Activated CD4-positive, alpha-beta T cell treated with anti-CD3 and anti-CD28 coated beads for 36 hours (primary cell): Measurements from ENCODE around the gene SPARC. TPM values are rescaled to one million over a fixed set of nuclear protein-coding genes. Genes with fewer than 3 reads are reported as not detected.

ENCODE experiments used
- ATAC-seq: fragments of 200-7000 bp; cut with Tn5 transposase; one replicate; pipeline ENCODE4 v1.10.0; 2021; ENCODE audit warnings: mild to moderate bottlenecking, moderate library complexity
- CTCF ChIA-PET: fragments of 350-600 bp; sonication (Branson Sonifier 250); formaldehyde crosslinking; loops from one replicate; lab custom pipeline; 2021; ENCODE audit warnings: antibody characterized with exemption; lab: Charles Lee
- POLR2A ChIA-PET: fragments of 350-600 bp; sonication (Branson Sonifier 250); formaldehyde crosslinking; loops from one replicate; lab custom pipeline; 2021; ENCODE audit warnings: antibody characterized with exemption, inconsistent platforms; lab: Charles Lee
- DNase-seq: peaks from one replicate; pipeline ENCODE4 v3.0.0-alpha.2; 2020
- H3K27ac Mint-ChIP-seq: one replicate; pipeline ENCODE4 v1.8.0; 2021; ENCODE audit warnings: mixed read lengths
- H3K27me3 Mint-ChIP-seq: one replicate; pipeline ENCODE4 v1.8.0; 2021; ENCODE audit warnings: mixed read lengths
- H3K36me3 Mint-ChIP-seq: one replicate; pipeline ENCODE4 v1.8.0; 2021; ENCODE audit warnings: low read depth, mixed read lengths
- H3K4me1 Mint-ChIP-seq: one replicate; pipeline ENCODE4 v1.8.0; 2021; ENCODE audit warnings: mixed read lengths
- H3K4me3 Mint-ChIP-seq: one replicate; pipeline ENCODE4 v1.8.0; 2021; ENCODE audit warnings: mild to moderate bottlenecking, moderate library complexity, mixed read lengths
- H3K9me3 Mint-ChIP-seq: one replicate; pipeline ENCODE4 v1.8.0; 2021; ENCODE audit warnings: low read depth, mixed read lengths
- intact Hi-C, 2 experiments: fragments of 100-400 bp; cut with DNase I in 1 of 2; cut with micrococcal nuclease in 1 of 2; formaldehyde crosslinking; loops; one replicate each; pipeline versions ENCODE4 v1.14.2 to v1.15.1; 2022 to 2024; cut with DNase I, micrococcal nuclease
- total RNA-seq, 2 experiments: library from RNA; stranded (reverse); gene quantifications; one replicate each; pipeline ENCODE4 v1.2.3, GENCODE V29; 2021

SPARC gene
- total RNA-seq, 2 experiments from 2014 or later = 0.30 to 0.67 TPM

- no peak overlapping the region for H3K4me3 Mint-ChIP-seq
- no peak for ATAC-seq
Measured at GRCh38 chr5:151677776-151678545, 8.8 kb downstream of the SPARC start.

GRCh38 chr5:151676719-151677118 lies 10.0 kb downstream of the SPARC start:
- CTCF ChIA-PET = no interaction called here
- intact Hi-C loops = no loop called here
- POLR2A ChIA-PET = interaction anchor here (0.6 kb wide), 1 partner anchor 859 kb away, joined by 3 read pairs; no protein-coding TSS in a partner anchor

More at GRCh38 chr5:151677776-151678545, 8.8 kb downstream of the SPARC start:
- DNase-seq = no peak
- H3K27ac Mint-ChIP-seq = no peak overlapping the region
- H3K9me3 Mint-ChIP-seq = no peaks in the 10 kb centered on the region
- intact Hi-C loops = no loop called here
- ChIA-PET POLR2A (no interaction called here), CTCF (interaction anchor here (1.0 kb wide), 1 partner anchor 70 kb away, joined by 4 read pairs; no protein-coding TSS in a partner anchor)
- no peaks in the 10 kb centered on the region for H3K36me3 Mint-ChIP-seq
- H3K27me3 Mint-ChIP-seq = peaks cover 8% of the 10 kb centered on the region
- peaks cover 2% of the 10 kb centered on the region for H3K4me1 Mint-ChIP-seq

GRCh38 chr5:151676314-151676712 lies 10.4 kb downstream of the SPARC start:
- Mint-ChIP-seq H3K27me3 (peaks cover 5% of the 10 kb centered on the region), H3K4me3 (no peak overlapping the region), H3K9me3 (no peaks in the 10 kb centered on the region), H3K4me1 (peaks cover 2% of the 10 kb centered on the region), H3K27ac (no peak overlapping the region), H3K36me3 (no peaks in the 10 kb centered on the region)
- ATAC-seq = no peak
- POLR2A ChIA-PET = interaction anchor here (0.6 kb wide), 1 partner anchor 860 kb away, joined by 3 read pairs; no protein-coding TSS in a partner anchor
- intact Hi-C loops = no loop called here
- DNase-seq = no peak
- CTCF ChIA-PET = interaction anchor here (0.6 kb wide), 1 partner anchor 12 kb away, joined by 3 read pairs; no protein-coding TSS in a partner anchor

More at GRCh38 chr5:151676719-151677118, 10.0 kb downstream of the SPARC start:
- H3K36me3 Mint-ChIP-seq = no peaks in the 10 kb centered on the region
- H3K4me3 Mint-ChIP-seq = no peak overlapping the region
- peaks cover 5% of the 10 kb centered on the region for H3K27me3 Mint-ChIP-seq
- no peak overlapping the region for H3K27ac Mint-ChIP-seq
- H3K9me3 Mint-ChIP-seq = no peaks in the 10 kb centered on the region
- DNase-seq (no peak), ATAC-seq (no peak)
- H3K4me1 Mint-ChIP-seq = peaks cover 2% of the 10 kb centered on the region

GRCh38 chr5:151675611-151676313 lies 11.0 kb downstream of the SPARC start:
- Mint-ChIP-seq H3K27ac (no peak overlapping the region), H3K27me3 (peaks cover 5% of the 10 kb centered on the region), H3K36me3 (no peaks in the 10 kb centered on the region), H3K9me3 (no peaks in the 10 kb centered on the region), H3K4me3 (no peak overlapping the region), H3K4me1 (peaks cover 2% of the 10 kb centered on the region)
- intact Hi-C loops = no loop called here
- peak; percentile 49 for ATAC-seq
- DNase-seq = no peak
- ChIA-PET CTCF (interaction anchor here (0.6 to 1.7 kb wide), 3 partner anchors 12 to 65 kb away, joined by 3 to 4 read pairs (median 3); no protein-coding TSS in a partner anchor), POLR2A (no interaction called here)

- ChIA-PET CTCF (interaction anchor here (0.8 to 1.7 kb wide), 7 partner anchors 11 to 675 kb away, joined by 3 to 4 read pairs (median 3); no protein-coding TSS in a partner anchor), POLR2A (no interaction called here)
- H3K36me3 Mint-ChIP-seq = no peaks in the 10 kb centered on the region
- intact Hi-C loops = no loop called here
- H3K4me3 Mint-ChIP-seq = no peak overlapping the region
- H3K4me1 Mint-ChIP-seq = peaks cover 2% of the 10 kb centered on the region
- DNase-seq (no peak), ATAC-seq (no peak)
- no peaks in the 10 kb centered on the region for H3K9me3 Mint-ChIP-seq
- no peak overlapping the region for H3K27ac Mint-ChIP-seq
- peaks cover 5% of the 10 kb centered on the region for H3K27me3 Mint-ChIP-seq
Measured at GRCh38 chr5:151674626-151675610, 11.8 kb downstream of the SPARC start.

GRCh38 chr5:151673421-151673820 lies 13.3 kb downstream of the SPARC start:
- POLR2A ChIA-PET = no interaction called here

GRCh38 chr5:151672516-151672915 lies 14.2 kb downstream of the SPARC start:
- Mint-ChIP-seq H3K4me3 (no peak overlapping the region), H3K9me3 (no peaks in the 10 kb centered on the region), H3K4me1 (peaks cover 2% of the 10 kb centered on the region), H3K27ac (no peak overlapping the region), H3K36me3 (no peaks in the 10 kb centered on the region), H3K27me3 (peaks cover 5% of the 10 kb centered on the region)
- ChIA-PET CTCF (interaction anchor here (0.6 to 3.2 kb wide), 6 partner anchors 12 to 105 kb away, joined by 3 to 19 read pairs (median 4); no protein-coding TSS in a partner anchor), POLR2A (no interaction called here)
- intact Hi-C loops = no loop called here
- DNase-seq (no peak), ATAC-seq (no peak)

More at GRCh38 chr5:151673421-151673820, 13.3 kb downstream of the SPARC start:
- no peaks in the 10 kb centered on the region for H3K9me3 Mint-ChIP-seq
- no peaks in the 10 kb centered on the region for H3K36me3 Mint-ChIP-seq
- no peak for ATAC-seq
- H3K4me3 Mint-ChIP-seq = no peak overlapping the region
- H3K27ac Mint-ChIP-seq = no peak overlapping the region
- H3K4me1 Mint-ChIP-seq = peaks cover 2% of the 10 kb centered on the region
- peaks cover 5% of the 10 kb centered on the region for H3K27me3 Mint-ChIP-seq
- no peak for DNase-seq
- CTCF ChIA-PET = interaction anchor here (1.5 to 3.2 kb wide), 3 partner anchors 12 to 106 kb away, joined by 3 to 11 read pairs (median 4); no protein-coding TSS in a partner anchor
- intact Hi-C loops = no loop called here

- CTCF ChIA-PET = interaction anchor here (1.4 to 3.2 kb wide), 5 partner anchors 11 to 68 kb away, joined by 3 to 19 read pairs (median 4); no protein-coding TSS in a partner anchor
- POLR2A ChIA-PET = no interaction called here
- no peaks in the 10 kb centered on the region for H3K27me3 Mint-ChIP-seq
- H3K36me3 Mint-ChIP-seq = no peaks in the 10 kb centered on the region
- no peaks in the 10 kb centered on the region for H3K9me3 Mint-ChIP-seq
- no peak overlapping the region for H3K4me3 Mint-ChIP-seq
- ATAC-seq (no peak), DNase-seq (no peak)
- intact Hi-C loops = no loop called here
- peaks cover 2% of the 10 kb centered on the region for H3K4me1 Mint-ChIP-seq
- H3K27ac Mint-ChIP-seq = no peak overlapping the region
Measured at GRCh38 chr5:151671950-151672349, 14.8 kb downstream of the SPARC start.

- H3K4me1 Mint-ChIP-seq = peaks cover 2% of the 10 kb centered on the region
- CTCF ChIA-PET = interaction anchor here (0.6 to 3.2 kb wide), 5 partner anchors 10 to 474 kb away, joined by 3 to 19 read pairs (median 4); no protein-coding TSS in a partner anchor
- no peak overlapping the region for H3K27ac Mint-ChIP-seq
- H3K4me3 Mint-ChIP-seq = no peak overlapping the region
- no peaks in the 10 kb centered on the region for H3K27me3 Mint-ChIP-seq
- H3K36me3 Mint-ChIP-seq = no peaks in the 10 kb centered on the region
- intact Hi-C loops = no loop called here
- H3K9me3 Mint-ChIP-seq = no peaks in the 10 kb centered on the region
- DNase-seq (no peak), ATAC-seq (no peak)
- POLR2A ChIA-PET = interaction anchor here (0.6 kb wide), 1 partner anchor 13 kb away, joined by 5 read pairs; no protein-coding TSS in a partner anchor
Measured at GRCh38 chr5:151670953-151671636, 15.6 kb downstream of the SPARC start.

- Mint-ChIP-seq H3K9me3 (no peaks in the 10 kb centered on the region), H3K4me1 (no peaks in the 10 kb centered on the region), H3K27ac (no peak overlapping the region), H3K27me3 (no peaks in the 10 kb centered on the region), H3K36me3 (no peaks in the 10 kb centered on the region), H3K4me3 (no peak overlapping the region)
- ATAC-seq = no peak
- POLR2A ChIA-PET = no interaction called here
- DNase-seq = no peak
- CTCF ChIA-PET = interaction anchor here (0.5 to 3.2 kb wide), 3 partner anchors 9 to 304 kb away, joined by 4 to 19 read pairs (median 11); no protein-coding TSS in a partner anchor
- intact Hi-C loops = no loop called here
Measured at GRCh38 chr5:151670083-151670686, 16.5 kb downstream of the SPARC start.
